Activated T-helper 1 cell treated with Interleukin-2 at 50 U/mL for 16 hours (primary cell): Measurements from ENCODE around the gene GJC2.
"Not testable (repeated sequence)": the region's sequence is repeated elsewhere in the genome, so short reads cannot be mapped to it uniquely, and the experiment has no call there.

Experiments
- DNase-seq: peaks from one replicate; pipeline ENCODE4 v3.0.0-alpha.2; 2020; ENCODE audit warnings: low read depth

GJC2 gene

GRCh38 chr1:228173528-228174481 is 24.1 kb downstream of the GJC2 start:
- DNase-seq = peak; percentile 24

GRCh38 chr1:228174482-228175315 is 25.0 kb downstream of the GJC2 start:
- DNase-seq = no peak

- no peak for DNase-seq
Observed at GRCh38 chr1:228175316-228176023, 25.7 kb downstream of the GJC2 start.

- no peak for DNase-seq
Observed at GRCh38 chr1:228176024-228176395, 26.3 kb downstream of the GJC2 start.

GRCh38 chr1:228176461-228177182 is 26.9 kb downstream of the GJC2 start:
- no peak for DNase-seq

GRCh38 chr1:228177183-228177475 is 27.4 kb downstream of the GJC2 start:
- DNase-seq = no peak

- no peak for DNase-seq
Observed at GRCh38 chr1:228177721-228178710, 28.3 kb downstream of the GJC2 start.

- DNase-seq = no peak
Observed at GRCh38 chr1:228178737-228179684, 29.3 kb downstream of the GJC2 start.

- no peak for DNase-seq
Observed at GRCh38 chr1:228180271-228180958, 30.7 kb downstream of the GJC2 start.

GRCh38 chr1:228180959-228181644 is 31.4 kb downstream of the GJC2 start:
- no peak for DNase-seq

GRCh38 chr1:228181645-228182034 is 31.9 kb downstream of the GJC2 start:
- no peak for DNase-seq

GRCh38 chr1:228182296-228183030 is 32.7 kb downstream of the GJC2 start:
- DNase-seq = no peak

- no peak for DNase-seq
Observed at GRCh38 chr1:228184152-228184551, 34.4 kb downstream of the GJC2 start.

- peak; percentile 50 for DNase-seq
Observed at GRCh38 chr1:228185641-228185965, 35.9 kb downstream of the GJC2 start.

- not testable (repeated sequence) for DNase-seq
Observed at GRCh38 chr1:228188249-228188648, 38.5 kb downstream of the GJC2 start.

- no peak for DNase-seq
Observed at GRCh38 chr1:228190182-228190581, 40.5 kb downstream of the GJC2 start.

- no peak for DNase-seq
Observed at GRCh38 chr1:228190778-228191177, 41.0 kb downstream of the GJC2 start.

- no peak for DNase-seq
Observed at GRCh38 chr1:228194436-228194835, 44.7 kb downstream of the GJC2 start.
